CD4-positive, alpha-beta T cell treated with Interleukin-4 for 1 hour (primary cell): ENCODE measurements around the gene CFAP46.
"Not testable (repeated sequence)": the region's sequence is repeated elsewhere in the genome, so short reads cannot be mapped to it uniquely, and the experiment has no call there.

Source experiments
- DNase-seq, 2 donors: peaks; one replicate each; pipeline ENCODE4 v3.0.0-alpha.2; 2020 to 2022

Gene CFAP46

DNA sequence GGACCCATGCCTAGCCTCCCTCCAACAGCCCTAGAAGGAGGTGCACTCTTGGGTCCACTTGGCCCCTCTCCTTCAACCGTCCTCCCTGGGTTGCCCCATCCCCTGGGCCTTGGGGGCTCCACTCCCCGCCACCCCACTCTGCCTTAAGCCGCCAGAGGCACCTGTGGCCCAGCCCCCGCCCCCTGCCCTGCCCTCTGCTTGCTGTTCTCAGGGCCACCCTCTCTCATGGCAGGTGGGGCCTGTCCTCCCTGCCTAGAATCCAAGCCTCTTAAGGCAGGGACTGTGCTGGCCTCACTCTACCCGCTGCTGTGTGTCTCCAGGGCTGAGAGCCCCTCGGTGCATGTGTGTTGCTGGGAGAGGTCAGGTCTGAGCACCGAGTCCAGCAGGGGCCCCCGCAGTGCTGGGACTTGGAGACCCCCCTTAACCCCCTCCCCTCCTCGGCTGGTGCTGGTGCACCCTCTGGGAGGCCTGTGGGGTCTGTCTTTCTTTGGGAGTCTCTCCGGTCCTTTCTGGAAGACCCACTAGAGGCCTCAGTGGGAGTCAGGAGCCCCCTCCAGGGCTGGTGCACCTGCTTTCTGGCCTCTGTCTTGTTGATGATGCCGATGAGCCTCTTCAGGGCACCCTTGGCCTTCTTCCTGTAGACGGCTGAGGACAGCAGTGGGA, 43.8 kb downstream of the CFAP46 start:
- no peak for DNase-seq

DNA sequence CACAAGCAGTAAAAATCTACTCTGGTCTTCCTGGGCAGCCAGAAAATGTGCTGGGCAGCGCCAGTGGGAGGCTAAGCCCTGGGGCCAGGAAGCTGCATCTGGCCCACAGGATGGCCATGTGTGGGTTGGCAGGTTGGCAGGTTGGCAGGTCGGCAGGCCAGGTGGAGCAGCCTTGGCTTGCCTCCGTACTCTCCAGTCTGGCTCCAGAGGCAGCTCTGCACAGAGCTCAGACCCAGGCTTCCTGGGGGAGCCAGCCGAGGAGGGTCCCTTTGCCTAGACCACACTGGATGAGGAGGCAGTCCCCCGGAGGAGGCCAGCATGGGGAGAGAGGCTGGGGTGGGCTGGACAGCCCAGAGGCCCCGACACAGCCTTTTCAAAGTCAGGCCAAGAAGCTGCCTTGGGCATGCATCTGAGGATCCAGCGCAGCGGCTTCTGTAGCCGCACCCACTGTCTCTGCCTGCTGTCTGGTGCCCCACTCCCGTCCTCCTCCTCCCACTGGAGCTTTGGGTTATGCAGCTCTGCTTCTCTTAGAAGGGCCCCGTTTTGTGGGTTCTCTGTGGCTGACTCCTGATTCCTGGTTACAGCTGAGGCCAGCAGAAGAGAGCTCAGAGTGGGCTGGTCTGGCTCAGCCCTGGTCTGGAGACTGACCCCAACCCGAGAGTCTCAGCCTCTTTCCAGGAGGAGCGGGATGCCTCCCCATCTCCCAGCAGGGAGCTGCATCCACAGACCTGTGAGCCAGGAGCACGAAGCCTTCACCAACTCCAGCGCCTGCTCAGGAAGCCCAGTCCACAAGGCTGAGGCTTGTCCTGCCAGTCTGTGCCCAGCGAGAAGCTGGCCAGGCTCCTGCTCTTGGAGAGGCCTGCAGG, 44.6 kb downstream of the CFAP46 start:
- DNase-seq, result no peak

DNA sequence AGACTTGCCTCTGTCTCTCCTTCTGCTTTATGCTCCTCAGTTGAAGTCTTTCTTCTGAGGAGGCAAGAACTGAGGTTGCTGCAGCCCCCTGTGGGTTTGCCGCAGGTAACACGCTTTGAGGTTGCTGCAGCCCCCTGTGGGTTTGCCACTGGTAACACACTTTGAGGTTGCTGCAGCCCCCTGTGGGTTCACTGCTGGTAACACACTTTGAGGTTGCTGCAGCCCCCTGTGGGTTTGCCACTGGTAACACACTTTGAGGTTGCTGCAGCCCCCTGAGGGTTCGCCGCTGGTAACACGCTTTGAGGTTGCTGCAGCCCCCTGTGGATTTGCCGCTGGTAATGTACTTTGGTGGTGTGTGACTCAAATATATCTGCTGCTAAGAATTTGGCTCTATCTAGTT, 48.6 kb downstream of the CFAP46 start:
- DNase-seq, result not testable (repeated sequence)

DNA sequence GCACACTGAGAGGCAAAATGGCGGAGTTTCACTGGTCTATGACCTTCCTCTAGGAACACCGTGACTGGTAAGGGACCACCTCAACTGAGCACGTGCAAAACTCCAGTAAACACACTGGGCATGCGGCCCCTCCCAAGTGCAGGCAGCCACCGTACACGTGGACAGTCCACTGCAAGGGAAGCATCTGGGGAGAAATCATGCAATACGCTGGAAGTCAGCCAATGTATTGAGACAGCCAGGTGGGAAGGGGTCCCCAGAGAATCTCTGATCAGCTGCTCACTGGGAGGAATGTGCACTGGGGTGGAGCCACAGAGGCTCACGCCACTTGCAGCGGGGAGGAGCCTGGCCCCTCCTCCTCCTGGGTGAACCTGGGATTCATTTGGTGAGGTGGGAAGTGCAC, 49.3 kb downstream of the CFAP46 start:
- no peak for DNase-seq

DNA sequence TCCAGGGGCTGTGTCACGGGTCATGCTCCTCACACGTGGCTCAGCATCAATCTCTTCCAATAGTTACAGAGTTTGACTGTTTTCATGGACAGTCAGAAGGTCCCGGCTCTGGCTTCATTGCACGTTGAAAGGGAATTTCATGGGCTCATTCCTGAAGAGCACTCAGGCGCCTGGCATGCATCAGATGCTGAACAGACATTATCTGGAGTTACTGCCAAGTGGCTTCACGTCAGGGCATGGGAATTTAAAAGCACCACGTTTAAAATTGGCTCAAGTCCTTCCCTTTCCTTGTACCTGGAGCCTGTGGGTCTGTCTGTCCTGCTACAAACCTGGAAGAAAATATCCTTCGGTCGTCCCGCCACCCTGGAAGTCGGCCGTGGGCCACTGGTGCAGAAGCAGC, 50.4 kb downstream of the CFAP46 start:
- DNase-seq, result no peak

DNA sequence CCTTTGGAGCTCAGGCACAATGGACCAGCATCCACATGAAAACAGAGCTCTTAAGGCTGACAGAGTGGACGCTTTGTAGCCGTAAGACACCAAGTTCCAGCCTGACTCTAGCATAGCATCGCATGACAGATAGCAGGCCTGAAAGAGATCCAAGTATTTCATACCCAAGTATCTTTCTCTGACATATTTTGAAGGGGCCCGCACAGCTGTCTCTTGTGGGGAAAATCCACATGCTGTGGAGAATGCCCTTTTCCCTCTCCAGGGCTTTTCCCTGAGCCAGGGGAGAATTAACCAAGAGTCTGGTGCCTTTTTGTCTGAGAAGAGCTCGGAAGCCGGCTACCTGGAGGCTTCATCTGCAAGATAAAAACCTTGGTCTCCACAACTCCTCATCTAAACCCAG, 51.0 kb downstream of the CFAP46 start:
- DNase-seq, result no peak

DNA sequence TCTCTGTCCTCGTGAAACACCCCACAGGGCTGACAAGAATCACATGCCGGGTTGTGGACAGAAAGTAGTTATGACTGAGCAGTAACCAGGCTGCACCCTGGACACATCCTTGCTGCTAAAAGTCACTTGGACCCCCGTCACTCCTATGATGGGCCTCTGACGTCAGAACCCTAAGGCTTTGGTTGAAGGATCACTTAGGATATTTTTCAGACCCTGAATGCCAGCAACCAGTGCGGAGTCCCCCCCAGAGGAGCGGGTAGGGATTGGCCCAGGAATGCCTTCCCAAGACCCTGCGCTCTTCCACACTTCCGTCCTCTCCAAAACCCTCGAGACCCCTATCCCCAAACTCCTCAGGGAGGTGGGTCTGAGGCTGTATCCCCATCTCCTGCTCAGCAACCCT, 52.1 kb downstream of the CFAP46 start:
- no peak for DNase-seq

DNA sequence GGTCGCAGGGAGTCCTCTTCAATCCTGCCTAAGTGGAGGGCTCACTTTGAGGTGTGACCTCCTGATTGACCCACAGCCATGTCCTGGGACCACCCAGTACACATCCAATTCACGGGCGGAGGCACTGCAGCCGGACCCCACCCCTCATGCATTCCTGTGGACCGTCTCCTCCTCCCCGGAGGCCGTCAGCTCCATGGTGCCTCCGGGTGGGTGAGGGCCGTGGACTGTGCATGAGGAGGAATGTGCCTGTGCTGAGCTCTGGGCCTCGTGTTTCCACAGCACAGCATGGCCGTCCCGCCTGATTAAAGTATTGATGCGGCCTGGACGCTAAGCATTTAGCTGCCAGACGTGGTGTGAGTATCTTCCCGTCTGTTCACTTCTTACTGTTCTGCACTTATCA, 52.8 kb downstream of the CFAP46 start:
- DNase-seq, result no peak

DNA sequence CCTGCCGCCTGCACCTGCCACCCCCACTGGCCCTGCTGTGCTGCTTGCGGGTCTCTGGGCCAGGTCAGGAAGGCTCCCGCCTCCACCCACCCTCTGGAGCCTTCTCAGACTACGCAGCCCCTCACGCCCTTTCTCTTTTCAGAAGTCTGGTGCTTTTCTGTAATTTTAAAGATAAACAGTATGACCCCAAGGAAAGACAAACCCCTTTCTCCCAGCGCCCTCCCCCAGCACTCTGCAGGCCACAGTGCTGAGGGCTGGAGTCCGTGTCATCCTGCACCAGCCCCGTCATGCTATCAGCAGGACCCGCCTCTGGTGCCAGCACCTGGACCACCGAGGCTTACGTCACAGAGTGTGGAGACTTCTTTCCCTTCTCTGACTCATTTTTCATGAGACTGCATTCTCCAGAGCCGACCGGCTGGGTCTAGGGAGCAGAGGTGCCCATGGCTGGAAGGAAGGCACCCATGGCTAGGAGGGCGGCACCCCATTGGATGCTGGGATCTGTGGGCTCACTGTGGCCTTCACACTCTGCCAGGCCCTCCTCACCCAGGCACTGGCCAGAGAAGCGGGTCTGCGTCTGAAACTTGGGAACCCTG, 53.4 kb downstream of the CFAP46 start:
- no peak for DNase-seq

DNA sequence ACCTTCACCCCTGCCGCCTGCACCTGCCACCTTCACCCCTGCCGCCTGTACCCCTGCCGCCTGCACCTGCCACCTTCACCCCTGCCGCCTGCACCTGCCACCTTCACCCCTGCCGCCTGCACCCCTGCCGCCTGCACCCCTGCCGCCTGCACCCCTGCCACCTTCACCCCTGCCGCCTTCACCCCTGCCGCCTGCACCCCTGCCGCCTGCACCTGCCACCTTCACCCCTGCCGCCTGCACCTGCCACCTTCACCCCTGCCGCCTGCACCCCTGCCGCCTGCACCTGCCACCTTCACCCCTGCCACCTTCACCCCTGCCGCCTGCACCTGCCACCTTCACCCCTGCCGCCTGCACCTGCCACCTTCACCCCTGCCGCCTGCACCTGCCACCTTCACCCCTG, 53.9 kb downstream of the CFAP46 start:
- not testable (repeated sequence) for DNase-seq

DNA sequence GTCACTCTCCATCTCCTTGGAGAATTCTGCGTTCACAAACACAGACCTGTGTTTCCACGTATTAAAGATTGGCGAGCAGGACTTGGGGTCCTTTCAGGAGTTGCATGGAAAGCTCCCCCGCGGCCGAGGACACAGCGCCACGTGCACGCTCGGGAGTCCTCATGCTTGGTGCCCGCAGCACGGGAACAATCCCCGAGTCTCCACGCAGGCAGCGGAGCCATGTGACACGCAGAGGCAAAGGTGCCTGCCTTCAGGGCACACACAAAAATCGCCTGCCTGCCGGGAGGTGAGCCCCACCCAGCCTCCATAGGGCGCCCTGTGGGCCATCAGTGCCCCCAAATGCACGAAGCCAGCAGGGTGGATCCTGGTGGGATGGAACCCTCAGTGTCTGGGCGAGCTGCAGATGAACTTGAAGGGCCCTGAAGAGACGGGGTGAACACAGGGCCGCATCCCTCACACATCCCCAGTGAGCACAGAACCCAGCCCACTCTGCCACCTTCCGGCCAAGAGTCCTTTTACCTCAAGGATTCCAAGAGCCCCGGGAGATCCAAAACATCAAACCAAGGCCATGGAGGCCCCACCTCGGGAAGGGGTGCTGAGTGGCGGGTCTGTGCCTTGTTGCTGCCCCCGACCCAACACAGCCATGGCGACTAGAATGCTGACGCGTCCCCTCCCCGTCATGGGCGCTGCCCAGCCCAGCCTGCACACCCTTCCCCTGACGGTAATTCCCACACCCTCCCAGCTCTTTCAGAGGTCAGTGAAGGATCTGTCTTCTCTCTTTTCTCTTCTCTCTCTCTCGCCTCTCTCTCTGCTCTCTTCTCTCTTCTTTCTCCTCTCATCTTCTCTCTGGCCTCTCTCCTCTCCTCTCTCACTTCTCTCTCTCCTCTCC, 55.9 kb downstream of the CFAP46 start:
- DNase-seq, result no peak

DNA sequence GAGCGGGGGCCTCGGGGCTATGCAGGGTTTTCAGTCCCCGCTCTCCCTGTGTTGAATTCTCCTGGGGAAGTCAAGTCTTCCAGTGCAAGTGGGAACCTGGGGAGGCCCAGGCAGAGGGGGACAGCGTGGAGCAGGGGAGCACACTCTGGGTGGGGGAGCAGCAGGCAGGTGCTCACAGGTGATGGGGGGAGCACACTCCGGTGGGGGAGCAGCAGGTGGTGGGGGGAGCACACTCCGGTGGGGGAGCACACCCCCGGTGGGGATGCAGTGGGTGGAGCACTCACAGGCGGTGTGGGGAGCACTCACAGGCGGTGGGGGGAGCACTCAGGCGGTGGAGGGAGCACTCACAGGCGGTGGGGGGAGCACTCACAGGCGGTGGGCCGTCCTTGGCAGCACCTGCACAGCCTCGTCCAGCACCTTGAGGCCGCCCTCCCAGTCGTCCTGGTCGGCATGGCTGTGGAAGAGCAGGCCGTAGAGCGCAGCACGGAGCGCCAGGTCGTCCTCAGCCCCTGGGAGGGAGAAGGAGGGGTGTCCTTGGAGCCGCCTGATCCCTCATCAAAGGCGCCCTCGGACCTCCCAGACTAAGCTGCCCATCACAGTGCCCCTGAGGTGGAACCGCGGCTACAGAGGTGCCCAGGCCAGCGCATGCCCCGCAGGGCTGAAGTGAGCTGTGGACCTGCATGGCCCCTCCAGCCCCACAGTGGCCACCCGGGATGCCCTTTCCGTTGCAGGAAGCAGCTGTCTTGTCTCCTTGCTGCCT, 56.7 kb downstream of the CFAP46 start:
- no peak for DNase-seq

DNA sequence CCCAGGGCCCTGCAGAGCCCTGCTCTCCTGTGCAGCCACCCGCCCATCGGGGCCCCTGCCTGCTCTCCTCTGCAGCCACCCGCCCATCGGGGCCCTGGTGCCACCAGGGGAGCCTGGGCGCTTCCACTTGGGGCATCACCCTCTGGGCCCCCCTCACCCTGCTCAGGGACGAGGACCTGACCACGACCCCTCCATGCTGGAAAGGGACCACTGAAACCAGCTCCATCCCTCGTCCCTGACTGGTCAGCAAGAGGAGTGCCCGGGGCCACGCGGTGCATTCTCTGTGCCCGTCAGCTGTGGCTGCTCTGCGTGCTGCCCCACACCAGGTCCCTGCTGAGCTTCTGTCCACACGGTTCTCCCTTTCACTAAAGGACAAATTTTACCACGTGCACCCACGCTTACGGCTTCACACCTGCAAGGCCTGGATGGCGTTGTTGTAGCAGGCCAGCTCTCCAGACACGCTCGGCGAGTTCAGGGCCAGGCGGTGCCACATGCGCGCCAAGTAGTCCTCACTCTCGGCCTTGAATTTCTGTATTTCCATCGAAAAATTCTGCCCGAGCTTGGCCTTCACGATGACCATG, 57.6 kb downstream of the CFAP46 start:
- no peak for DNase-seq

DNA sequence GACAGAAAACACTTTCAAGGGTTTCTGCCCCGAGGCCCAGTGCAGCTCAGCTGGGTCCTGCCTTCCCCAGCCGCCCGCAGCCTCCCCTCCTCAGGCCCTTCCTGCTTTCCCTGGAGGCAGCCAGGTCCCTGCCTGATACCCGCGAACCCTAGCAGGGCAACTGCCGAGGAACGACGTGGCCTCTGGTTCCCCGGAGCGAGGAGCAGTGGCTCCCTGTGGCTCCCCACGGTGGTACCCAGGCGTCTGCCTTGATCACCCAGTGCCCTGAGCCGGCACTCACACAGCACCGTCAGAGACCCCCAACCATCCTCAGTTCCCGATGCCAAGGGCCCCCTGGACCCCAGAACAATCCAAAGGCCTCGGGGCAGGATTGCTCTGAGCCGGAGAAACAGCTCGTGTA, 58.3 kb downstream of the CFAP46 start:
- DNase-seq, result no peak

DNA sequence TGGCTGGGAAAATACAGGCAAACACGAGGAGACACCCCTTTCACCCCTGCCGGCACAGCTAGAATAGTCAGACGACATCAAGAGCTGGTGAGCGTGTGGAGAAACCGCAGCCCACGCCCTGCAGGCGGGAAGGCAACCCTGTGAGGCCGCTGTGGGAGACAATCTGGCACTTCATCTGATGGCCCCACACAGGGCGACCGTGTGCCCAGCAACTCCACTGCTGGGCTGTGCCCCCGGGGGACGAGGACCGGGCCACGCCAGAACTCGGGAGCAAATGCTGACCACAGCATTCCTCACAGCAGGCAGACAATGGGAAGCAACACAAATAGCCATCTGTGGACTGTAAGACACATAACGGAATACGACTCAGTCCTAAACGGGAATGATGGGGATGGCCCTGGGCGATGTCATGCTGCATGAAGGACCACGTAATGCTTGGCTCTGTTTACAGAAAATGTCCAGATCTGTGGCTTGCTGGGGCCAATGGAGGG, 58.9 kb downstream of the CFAP46 start:
- DNase-seq, result no peak

DNA sequence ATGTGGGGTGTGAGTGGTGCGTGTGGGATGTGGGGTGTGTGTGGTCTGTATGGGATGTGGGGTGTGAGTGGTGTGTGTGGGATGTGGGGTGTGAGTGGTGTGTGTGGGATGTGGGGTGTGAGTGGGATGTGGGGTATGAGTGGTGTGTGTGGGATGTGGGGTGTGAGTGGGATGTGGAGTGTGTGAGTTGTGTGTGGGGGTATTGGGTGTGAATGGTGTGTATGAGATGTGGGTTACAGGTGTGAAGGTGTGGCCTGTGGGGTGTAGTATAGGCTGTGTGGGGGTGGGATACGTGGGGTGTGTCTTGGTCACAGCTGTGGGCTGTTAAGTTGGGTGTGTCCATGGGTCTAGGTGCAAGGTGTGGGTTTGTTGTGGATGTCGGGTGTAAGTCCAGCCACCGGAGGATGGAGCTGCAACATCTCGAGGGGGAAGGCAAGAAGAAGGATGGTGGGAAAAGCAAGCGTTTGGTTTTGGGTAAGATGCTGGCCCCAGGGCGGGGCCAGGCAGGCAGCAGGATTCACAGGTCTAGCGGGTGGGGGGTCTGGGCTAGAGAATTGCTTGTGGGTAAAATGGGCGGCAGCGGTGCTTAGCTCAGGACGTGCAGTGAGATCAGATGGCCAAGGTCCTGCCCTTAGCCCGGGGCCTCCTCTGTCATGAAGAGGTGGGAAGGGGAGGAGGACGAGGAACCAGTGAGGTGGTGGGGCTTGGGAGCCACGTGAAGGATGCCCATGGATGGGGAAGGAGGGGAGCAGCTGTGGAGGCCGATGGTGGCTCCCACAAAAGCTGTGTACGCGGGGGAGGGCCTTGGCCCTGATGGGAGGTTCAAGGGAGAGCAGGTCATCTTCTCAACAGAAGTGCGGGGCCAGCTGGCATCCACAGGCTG, 60.1 kb downstream of the CFAP46 start:
- no peak for DNase-seq

DNA sequence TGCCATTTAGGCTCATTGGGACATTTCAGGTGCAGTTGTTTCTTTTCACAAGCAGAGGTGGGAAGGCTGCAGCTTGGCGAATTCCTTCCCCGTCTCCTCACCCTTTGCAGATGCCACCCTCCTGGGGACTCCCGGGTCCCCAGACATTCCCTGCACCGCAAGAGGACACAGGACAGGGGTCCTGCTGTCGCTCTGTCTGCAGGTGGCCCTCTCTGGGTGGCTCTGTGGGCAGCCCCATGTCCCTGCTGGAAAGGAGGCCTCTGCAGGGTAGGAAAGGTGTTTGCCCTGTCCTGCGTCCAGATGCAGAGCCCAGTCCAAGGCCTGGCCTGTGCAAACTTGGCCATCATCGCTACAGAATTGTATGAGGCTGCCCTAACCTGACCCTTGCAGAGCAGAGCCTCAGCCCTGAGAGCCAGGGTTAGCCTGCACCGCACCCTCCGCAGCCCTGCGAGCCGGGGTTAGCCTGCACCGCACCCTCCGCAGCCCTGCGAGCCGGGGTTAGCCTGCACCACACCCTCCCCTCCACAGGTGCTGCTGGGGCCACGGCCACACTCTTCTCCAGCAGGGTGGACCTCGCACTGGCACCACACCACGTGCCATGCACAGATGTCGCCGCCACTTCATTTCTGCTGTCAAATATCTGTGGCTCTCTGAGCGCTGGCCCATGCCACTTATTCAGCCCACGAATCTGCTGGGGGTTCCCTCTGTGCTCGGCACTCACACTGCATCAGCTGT, 61.0 kb downstream of the CFAP46 start:
- DNase-seq, result no peak

DNA sequence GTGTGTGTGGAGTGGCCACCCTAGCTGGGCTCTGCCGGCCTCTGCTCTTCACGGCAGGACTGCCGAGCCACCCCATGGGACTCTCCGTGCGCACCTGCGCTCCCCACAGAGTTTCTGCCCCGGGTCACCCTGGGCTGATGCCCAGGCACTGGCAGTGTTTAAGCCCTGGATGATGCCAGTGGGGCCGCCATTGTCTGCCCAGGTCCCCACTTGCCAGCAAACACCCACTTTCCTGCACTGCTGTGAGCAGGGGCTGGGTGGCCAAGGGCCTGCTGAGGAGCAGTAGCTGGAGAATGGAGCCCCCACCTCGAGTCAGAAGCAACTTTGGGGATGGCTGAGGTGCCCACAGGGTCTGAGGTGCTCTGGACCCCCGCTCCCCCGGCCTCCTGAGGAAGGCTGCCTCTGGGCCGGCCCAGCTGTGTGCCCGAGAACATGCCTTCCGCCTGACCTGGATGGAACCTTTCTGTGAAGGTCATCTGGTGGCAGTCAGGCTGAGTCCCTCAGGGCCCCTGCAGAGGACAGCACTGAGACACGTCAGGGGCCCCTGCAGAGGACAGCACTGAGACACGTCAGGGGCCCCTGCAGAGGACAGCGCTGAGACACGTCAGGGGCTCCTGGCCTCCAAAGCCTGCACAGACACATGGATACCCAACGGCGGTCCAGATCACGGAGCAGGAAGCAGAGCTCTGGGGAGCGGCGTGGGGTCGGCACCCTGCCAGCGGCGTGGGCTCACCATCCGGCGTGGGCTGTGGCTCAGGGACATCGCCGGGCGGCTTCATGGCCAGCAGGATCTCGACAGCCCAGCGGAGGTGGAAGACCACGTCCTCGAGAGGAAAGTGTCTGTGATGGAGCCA, 62.0 kb downstream of the CFAP46 start:
- DNase-seq, result no peak
